ENCODE measurements around the gene SFSWAP.
A peak's percentile ranks its signal among the peaks of the same experiment; 100 is the strongest.

SFSWAP gene

GRCh38 chr12:131828671-131829355 lies 117.9 kb downstream of the SFSWAP start:
- Histone ChIP-seq H3K27ac (ENCODE audit: low read length) (no peak overlapping the region), H3K4me1 (ENCODE audit: insufficient read depth, low read length) (no peaks in the 10 kb centered on the region; the same call in 1 of the 2 replicates), H3K9ac (ENCODE audit: low read depth, low read length) (peak overlapping the region; percentile 75; the same call in 1 of the 2 replicates), H3K9me3 (ENCODE audit: insufficient read depth, low read depth, low read length) (no peaks in the 10 kb centered on the region), H3K36me3 (ENCODE audit: insufficient read depth, low read depth, low read length) (no peaks in the 10 kb centered on the region; the same call in 1 of the 2 replicates), H3K4me3 (ENCODE audit: low read length) (peak overlapping the region; percentile 75), H3K27me3 (ENCODE audit: insufficient read depth, low read length) (peaks cover 33% of the 10 kb centered on the region)

- Histone ChIP-seq H3K4me3 (ENCODE audit: low read length) (peak overlapping the region; percentile 75), H3K27me3 (ENCODE audit: insufficient read depth, low read length) (peaks cover 33% of the 10 kb centered on the region)
Measured at GRCh38 chr12:131829356-131829747, 118.5 kb downstream of the SFSWAP start.

GRCh38 chr12:131829791-131830334 lies 119.0 kb downstream of the SFSWAP start:
- Histone ChIP-seq H3K27me3 (ENCODE audit: insufficient read depth, low read length) (peaks cover 33% of the 10 kb centered on the region), H3K36me3 (ENCODE audit: insufficient read depth, low read depth, low read length) (no peaks in the 10 kb centered on the region; the same call in 1 of the 2 replicates), H3K9ac (ENCODE audit: low read depth, low read length) (peak overlapping the region; percentile 75; the same call in 1 of the 2 replicates), H3K9me3 (ENCODE audit: insufficient read depth, low read depth, low read length) (no peaks in the 10 kb centered on the region), H3K4me1 (ENCODE audit: insufficient read depth, low read length) (no peaks in the 10 kb centered on the region; the same call in 1 of the 2 replicates), H3K27ac (ENCODE audit: low read length) (no peak overlapping the region), H3K4me3 (ENCODE audit: low read length) (peak overlapping the region; percentile 75)

More at GRCh38 chr12:131829356-131829747, 118.5 kb downstream of the SFSWAP start:
- H3K4me1 ChIP-seq (ENCODE audit: insufficient read depth, low read length), result no peaks in the 10 kb centered on the region; the same call in 1 of the 2 replicates
- H3K9me3 ChIP-seq (ENCODE audit: insufficient read depth, low read depth, low read length), result no peaks in the 10 kb centered on the region
- H3K36me3 ChIP-seq (ENCODE audit: insufficient read depth, low read depth, low read length), result no peaks in the 10 kb centered on the region; the same call in 1 of the 2 replicates
- H3K9ac ChIP-seq (ENCODE audit: low read depth, low read length), result peak overlapping the region; percentile 75; the same call in 1 of the 2 replicates
- no peak overlapping the region for H3K27ac ChIP-seq (ENCODE audit: low read length)

GRCh38 chr12:131830335-131830913 lies 119.5 kb downstream of the SFSWAP start:
- Histone ChIP-seq H3K4me3 (ENCODE audit: low read length) (peak overlapping the region; percentile 75), H3K36me3 (ENCODE audit: insufficient read depth, low read depth, low read length) (no peaks in the 10 kb centered on the region; the same call in 1 of the 2 replicates), H3K9ac (ENCODE audit: low read depth, low read length) (peak overlapping the region; percentile 75), H3K4me1 (ENCODE audit: insufficient read depth, low read length) (no peaks in the 10 kb centered on the region; the same call in 1 of the 2 replicates), H3K27me3 (ENCODE audit: insufficient read depth, low read length) (peaks cover 33% of the 10 kb centered on the region), H3K9me3 (ENCODE audit: insufficient read depth, low read depth, low read length) (no peaks in the 10 kb centered on the region), H3K27ac (ENCODE audit: low read length) (no peak overlapping the region)

- Histone ChIP-seq H3K4me3 (ENCODE audit: low read length) (peak overlapping the region; percentile 75), H3K27ac (ENCODE audit: low read length) (no peak overlapping the region), H3K9ac (ENCODE audit: low read depth, low read length) (peak overlapping the region; percentile 75), H3K36me3 (ENCODE audit: insufficient read depth, low read depth, low read length) (no peaks in the 10 kb centered on the region; the same call in 1 of the 2 replicates), H3K27me3 (ENCODE audit: insufficient read depth, low read length) (peaks cover 33% of the 10 kb centered on the region), H3K9me3 (ENCODE audit: insufficient read depth, low read depth, low read length) (no peaks in the 10 kb centered on the region), H3K4me1 (ENCODE audit: insufficient read depth, low read length) (no peaks in the 10 kb centered on the region; the same call in 1 of the 2 replicates)
Measured at GRCh38 chr12:131830914-131831571, 120.2 kb downstream of the SFSWAP start.

DNA sequence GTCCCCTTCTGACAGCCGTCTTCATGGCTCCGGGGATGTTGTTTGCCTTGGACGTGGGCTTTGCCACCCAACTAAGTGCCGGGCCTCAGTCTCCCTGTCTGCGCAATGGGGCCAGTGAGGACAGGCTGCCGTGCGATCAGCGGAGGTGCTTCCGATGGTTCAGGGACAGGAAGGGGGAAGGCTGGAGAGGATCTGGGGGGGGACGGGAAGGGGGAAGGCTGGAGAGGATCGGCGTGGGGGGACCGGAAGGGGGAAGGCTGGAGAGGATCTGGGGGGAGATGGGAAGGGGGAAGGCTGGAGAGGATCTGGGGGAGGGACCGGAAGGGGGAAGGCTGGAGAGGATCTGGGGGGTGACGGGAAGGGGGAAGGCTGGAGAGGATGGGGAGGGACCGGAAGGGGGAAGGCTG lies 120.7 kb downstream of the SFSWAP start:
- no peak overlapping the region for H3K9ac ChIP-seq (ENCODE audit: low read depth, low read length)
- no peaks in the 10 kb centered on the region; the same call in 1 of the 2 replicates for H3K4me1 ChIP-seq (ENCODE audit: insufficient read depth, low read length)
- H3K4me3 ChIP-seq (ENCODE audit: low read length), result no peak overlapping the region
- peaks cover 33% of the 10 kb centered on the region for H3K27me3 ChIP-seq (ENCODE audit: insufficient read depth, low read length)
- no peaks in the 10 kb centered on the region; the same call in 1 of the 2 replicates for H3K36me3 ChIP-seq (ENCODE audit: insufficient read depth, low read depth, low read length)
- no peak overlapping the region for H3K27ac ChIP-seq (ENCODE audit: low read length)
- H3K9me3 ChIP-seq (ENCODE audit: insufficient read depth, low read depth, low read length), result no peaks in the 10 kb centered on the region

DNA sequence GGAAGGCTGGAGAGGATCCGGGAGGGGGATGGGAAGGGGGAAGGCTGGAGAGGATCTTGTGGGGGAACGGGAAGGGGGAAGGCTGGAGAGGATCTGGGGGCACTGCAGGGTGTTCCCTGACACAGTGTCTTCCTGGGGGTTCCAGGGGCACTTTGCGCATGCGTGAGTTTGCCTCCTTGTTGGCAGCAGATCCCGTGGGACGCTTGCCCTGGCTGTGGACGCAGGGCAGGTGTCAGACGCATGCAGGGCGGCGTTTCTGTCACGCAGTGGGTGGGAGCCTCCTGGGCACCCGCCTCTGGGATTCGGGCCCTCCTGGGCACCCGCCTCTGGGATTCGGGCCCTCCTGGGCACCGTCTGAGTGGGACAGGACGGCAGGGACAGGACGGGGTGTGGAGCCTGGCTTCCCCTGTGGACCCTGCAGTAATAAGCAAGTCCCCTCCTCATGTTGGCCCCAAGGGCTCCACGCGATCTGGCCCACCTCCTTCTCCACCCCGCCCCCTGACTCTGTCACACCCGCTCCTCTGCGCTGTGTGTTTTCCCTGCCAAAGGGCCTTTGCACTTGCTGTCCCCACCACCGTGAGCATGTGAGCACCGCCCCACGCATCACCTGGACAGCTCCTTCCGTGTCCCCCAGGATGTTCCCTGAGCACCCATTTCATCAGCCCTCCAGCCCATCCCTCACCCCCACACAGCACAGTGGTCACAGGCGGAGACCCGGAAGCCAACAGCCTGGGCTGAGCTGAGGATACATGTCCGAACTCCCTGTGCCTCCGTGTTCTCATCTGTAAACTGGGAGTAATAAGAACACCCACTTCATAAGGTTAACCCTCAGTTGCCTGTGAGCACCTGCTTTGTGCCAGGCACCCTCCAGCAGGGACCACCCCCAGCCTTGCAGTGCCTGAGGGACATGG lies 121.7 kb downstream of the SFSWAP start:
- no peaks in the 10 kb centered on the region; the same call in 1 of the 2 replicates for H3K36me3 ChIP-seq (ENCODE audit: insufficient read depth, low read depth, low read length)
- H3K27ac ChIP-seq (ENCODE audit: low read length), result no peak overlapping the region

DNA sequence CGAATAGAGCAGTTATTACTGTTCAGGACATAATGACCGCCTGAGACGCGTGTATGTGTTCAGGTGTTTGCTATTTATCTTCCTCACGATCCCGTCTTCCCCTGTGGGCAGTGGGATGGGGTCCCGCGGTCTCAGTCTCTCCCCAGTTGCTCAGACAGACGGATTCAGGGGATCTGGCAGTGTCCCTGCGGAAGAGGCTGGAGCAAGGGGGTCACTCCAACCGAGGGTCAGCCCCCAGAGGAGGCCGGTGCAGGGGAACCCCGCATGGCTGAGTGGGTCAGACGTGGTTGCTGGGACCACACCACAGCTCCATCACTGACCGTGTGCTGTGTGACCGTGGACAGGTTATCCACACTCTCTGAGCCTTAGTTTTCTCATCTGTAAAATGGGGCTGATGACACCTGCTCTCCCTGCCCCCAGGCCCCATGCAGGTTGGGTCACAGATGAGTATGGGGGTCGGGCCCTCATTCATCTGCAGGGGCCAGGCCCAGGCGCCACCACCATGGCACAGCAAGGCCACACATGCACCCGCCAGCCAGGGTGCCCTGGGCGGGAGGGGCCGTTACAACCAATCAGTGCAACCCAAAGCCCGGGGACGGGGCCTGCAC lies 122.5 kb downstream of the SFSWAP start:
- Histone ChIP-seq H3K27ac (ENCODE audit: low read length) (no peak overlapping the region), H3K9me3 (ENCODE audit: insufficient read depth, low read depth, low read length) (no peaks in the 10 kb centered on the region), H3K4me1 (ENCODE audit: insufficient read depth, low read length) (no peaks in the 10 kb centered on the region; the same call in 1 of the 2 replicates)

More for the DNA sequence above, 121.7 kb downstream of the SFSWAP start:
- no peak overlapping the region for H3K9ac ChIP-seq (ENCODE audit: low read depth, low read length)
- no peaks in the 10 kb centered on the region for H3K9me3 ChIP-seq (ENCODE audit: insufficient read depth, low read depth, low read length)
- no peak overlapping the region for H3K4me3 ChIP-seq (ENCODE audit: low read length)
- H3K27me3 ChIP-seq (ENCODE audit: insufficient read depth, low read length), result peaks cover 30% of the 10 kb centered on the region
- no peaks in the 10 kb centered on the region; the same call in 1 of the 2 replicates for H3K4me1 ChIP-seq (ENCODE audit: insufficient read depth, low read length)

GRCh38 chr12:131833896-131834641 lies 123.2 kb downstream of the SFSWAP start:
- Histone ChIP-seq H3K4me1 (ENCODE audit: insufficient read depth, low read length) (no peaks in the 10 kb centered on the region; the same call in 1 of the 2 replicates), H3K4me3 (ENCODE audit: low read length) (no peak overlapping the region)

More for the DNA sequence above, 122.5 kb downstream of the SFSWAP start:
- H3K4me3 ChIP-seq (ENCODE audit: low read length), result no peak overlapping the region
- H3K36me3 ChIP-seq (ENCODE audit: insufficient read depth, low read depth, low read length), result no peaks in the 10 kb centered on the region; the same call in 1 of the 2 replicates
- H3K27me3 ChIP-seq (ENCODE audit: insufficient read depth, low read length), result peaks cover 28% of the 10 kb centered on the region
- no peak overlapping the region for H3K9ac ChIP-seq (ENCODE audit: low read depth, low read length)

More at GRCh38 chr12:131833896-131834641, 123.2 kb downstream of the SFSWAP start:
- peaks cover 23% of the 10 kb centered on the region for H3K27me3 ChIP-seq (ENCODE audit: insufficient read depth, low read length)
- no peaks in the 10 kb centered on the region; the same call in 1 of the 2 replicates for H3K36me3 ChIP-seq (ENCODE audit: insufficient read depth, low read depth, low read length)
- no peaks in the 10 kb centered on the region for H3K9me3 ChIP-seq (ENCODE audit: insufficient read depth, low read depth, low read length)
- H3K9ac ChIP-seq (ENCODE audit: low read depth, low read length), result no peak overlapping the region
- H3K27ac ChIP-seq (ENCODE audit: low read length), result no peak overlapping the region

All from iPS-20b (cell line).